Endometrial microvascular endothelial cells (primary cell): ENCODE measurements around the gene FCAMR. TPM values are rescaled to one million over a fixed set of nuclear protein-coding genes. Genes with fewer than 3 reads are reported as not detected.

Experiments used
- in situ Hi-C: cut with HindIII; loops from 2 replicates; pipeline ENCODE4 v1.10.0; 2017; ENCODE audit warnings: low sequenced_read_pairs, low pct_unique_long_range_greater_than_20kb; ENCODE audit errors: inconsistent ontology term
- total RNA-seq: library from RNA; depleted of rRNA; stranded (reverse); fragments of >200 nt; gene quantifications from one replicate; pipeline ENCODE4 v1.2.3, GENCODE V29; 2015; ENCODE audit errors: inconsistent ontology term

The FCAMR gene
- total RNA-seq, 1 donor from 2014 or later, result not detected

DNA sequence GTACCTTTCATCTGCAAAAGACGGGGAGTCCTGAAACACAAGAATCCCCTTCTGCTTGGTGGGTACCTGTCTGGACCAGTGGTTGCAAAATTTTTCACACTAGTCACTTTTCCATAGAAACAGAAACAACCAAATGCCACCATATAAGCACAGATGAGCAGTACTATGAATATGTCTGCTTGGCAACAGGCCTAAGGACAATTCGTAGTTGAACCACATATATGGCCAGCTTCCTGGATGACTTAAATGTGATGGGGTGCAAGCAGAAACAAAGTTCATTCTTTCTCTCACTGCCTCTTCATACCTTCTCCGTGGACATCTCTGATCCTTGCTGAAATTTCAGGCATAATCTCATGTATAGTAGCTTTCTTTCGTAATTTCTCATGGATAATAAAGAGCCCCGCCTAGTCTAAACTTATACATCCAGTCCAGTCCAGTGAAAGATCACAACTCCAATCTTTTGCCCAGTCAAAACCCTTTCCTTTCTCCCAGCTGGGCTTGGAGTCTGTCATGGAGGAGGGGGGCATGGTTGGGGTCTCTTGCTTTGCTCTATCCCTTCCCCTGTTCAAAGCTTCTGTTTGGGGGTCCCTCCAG lies 7.0 kb downstream of the FCAMR start:
- in situ Hi-C loops, result no loop called here

DNA sequence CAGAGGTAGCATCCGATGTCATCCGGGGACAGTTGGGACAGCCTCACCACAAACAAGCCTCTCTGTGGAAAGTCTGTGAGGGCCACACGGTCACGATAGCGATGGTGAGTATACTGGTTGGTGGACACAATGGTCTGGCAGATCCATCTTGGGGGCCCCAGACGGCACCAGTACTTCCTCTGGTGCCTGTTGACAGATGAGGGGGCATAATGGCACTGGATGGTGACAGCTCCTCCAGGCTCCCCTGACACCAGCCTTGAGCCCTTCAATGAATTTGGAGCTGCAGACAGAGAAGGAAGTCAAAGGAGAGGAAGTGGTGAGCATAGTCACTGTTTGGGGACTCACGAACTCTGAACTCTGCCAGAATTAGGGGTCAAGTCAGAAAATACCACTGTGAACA lies 8.0 kb downstream of the FCAMR start:
- in situ Hi-C loops, result no loop called here

DNA sequence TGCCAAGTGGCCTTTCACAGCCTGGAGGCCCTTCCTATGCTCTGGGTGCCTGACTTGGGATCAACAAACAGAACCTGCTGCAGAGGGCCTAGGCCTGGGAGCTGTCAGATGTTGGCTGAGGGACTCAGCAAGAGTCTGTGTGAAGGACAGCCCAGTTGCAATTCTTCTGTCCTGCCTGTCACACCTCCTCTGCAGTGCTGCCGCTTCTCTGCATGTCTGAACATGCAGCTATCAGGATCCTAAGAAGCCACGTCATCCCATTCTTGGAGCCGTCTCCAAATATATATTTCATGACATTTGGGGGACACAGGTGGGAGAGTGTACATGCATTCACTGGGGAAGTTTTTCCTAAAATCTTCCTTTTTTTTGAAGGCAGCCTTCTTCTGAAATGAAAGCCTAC lies 8.6 kb downstream of the FCAMR start:
- in situ Hi-C loops, result no loop called here

DNA sequence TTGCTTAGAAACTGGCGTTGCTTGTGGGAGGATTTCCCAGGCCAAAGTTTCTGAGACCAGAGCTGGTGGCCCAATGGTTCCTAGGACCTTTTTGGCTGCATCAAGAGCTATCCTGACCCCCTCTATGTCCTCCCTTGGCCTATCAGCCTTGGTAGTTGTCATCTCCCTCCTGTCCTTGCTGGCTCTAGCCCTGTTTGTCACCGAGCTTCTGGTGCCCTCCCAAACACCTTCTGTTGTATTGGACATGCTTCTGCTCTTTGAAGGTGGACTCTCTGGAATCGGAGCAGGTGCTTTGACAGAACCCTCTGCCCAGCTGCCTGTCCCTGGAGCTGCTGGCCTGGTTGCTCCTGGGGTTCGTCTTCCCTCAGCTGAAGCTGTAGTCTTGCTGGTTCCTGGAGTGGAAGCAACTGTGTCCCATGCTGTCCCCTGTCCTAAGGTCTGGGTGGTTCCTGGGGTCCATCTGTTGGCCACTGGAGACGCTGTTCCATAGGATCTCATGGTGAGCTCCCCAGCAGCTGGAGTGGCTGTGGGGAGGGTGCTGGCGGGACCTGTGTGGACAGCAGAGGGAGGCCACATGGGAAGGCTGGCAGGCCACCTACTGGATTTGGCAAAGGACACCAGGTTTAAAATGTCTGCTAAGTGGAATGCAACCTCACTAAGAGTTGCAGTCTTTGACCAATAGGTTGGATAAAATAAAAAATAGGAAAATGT lies 9.4 kb downstream of the FCAMR start:
- in situ Hi-C loops, result no loop called here

DNA sequence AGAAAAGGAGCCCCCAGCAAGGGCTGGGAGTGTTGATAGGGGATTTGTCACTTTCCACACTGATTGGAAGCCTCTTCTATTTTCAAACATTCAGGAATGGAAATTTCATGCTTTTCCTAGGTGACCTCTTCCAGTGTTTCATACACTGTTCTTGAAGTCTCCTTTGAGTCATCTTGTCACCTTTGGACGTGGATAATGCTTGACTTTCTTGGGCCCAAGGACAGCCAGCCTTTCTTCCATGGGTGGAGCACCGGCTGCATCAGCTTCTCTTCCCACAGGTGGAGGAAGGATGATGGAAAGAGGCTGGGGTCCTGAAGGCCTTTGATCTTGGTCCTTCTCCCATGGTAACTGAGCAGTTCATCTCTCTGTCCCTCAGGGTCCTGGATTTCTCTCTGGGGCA lies 12.1 kb downstream of the FCAMR start:
- in situ Hi-C loops, result no loop called here

DNA sequence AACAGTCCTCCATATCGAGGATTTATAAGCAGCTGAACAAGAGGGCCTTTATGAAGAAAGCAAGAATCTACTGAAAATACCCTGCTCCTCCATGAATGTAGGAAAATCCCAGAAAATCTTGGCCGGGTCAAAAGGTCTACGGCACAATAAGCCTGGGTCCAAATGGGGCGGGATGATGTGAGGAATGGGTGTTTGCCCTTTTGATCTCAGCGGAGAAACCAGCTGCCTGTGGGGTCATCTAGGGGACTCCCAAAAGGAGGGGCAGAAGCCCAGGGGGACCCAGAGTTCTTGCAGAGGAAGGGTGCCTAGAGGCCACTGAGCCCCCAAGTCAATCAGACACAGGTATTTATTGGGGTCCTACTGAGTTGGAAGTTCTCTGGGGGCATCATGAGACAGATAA lies 12.6 kb downstream of the FCAMR start:
- in situ Hi-C loops, result no loop called here

DNA sequence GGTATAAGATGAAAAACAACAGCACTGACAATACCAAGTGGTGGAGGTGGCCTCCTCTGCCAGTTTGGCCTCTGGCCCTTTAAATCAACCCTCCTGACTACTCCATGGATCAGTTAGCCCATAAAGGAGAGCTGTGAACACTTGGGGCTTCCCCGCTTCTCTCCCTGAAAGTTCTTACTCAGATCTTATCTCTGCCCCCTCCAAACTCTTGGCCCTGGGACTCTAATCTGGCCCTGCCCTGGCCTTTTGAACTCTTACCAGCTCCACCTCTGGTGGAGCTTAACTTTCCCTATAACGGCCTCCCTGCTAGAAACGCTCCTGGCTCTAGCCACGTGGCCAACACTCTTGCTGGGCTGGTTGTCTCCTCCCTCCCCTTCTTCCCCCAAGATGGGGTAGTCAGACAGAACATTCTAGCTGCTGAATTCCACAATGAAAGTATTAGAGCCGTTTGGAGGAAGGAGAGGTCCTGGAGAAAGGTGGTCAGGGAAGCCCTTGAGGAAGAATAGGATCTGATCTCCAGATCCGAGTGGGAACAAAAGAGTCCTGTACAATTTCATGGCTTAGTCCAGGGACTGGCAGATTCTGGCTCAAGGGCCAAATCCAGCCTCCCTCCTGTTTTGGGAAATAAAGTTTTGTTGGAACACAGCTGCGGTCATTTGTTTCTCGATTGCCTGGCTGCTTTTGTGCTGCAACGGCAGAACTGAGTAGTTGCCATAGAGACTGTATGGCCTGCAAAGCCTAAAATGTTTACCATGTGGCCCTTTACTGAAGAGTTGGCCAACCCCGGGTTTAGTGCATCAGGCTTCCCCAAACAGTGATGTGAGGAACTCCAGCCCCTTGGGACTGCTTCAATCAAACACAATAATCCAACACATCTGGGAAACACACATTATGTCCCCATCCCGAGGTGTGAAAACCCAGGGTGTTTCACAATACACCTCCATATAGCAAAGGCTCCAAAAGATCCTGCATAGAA lies 14.5 kb downstream of the FCAMR start:
- in situ Hi-C loops, result no loop called here

DNA sequence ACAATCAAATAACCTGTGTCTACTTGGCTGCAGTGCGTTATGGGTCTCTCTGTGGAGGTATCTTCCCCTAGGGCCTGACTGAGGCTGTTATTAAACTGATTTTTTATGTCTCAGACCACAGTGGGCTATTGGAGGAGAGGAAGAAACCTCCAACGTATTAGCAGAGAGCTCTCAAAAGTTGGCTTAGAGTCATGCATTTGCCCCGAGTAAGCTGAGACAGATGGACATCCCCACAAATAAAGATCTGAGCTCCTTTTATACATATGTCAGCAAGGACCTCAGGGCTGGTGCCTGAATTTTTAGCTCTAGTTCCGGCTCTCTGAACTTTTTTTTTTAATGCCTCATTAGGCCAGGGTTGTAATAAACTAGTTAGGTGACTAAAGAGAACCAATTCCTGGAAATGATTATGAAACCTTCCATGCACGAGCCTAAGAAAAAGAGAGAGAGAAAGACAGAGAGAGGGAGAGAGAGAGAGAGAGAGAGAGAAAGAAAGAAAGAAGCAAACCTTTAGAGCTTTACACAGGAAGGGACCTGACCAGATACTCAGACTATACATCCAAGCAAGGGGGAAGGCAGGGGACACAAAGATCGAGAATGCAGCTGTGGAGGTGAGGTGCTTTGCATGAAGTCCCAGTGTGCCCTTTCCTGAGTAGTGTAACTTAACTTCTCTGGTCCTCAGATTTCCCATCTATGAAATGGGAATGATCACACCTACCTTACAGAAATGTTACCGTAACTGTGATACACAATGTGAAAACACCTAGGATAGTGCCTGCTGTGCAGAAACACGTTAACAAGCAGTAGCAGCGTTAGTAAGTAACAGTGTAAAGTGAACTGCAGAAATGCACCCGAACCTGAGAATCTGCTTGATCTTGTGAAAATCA lies 15.6 kb downstream of the FCAMR start:
- in situ Hi-C loops, result no loop called here

DNA sequence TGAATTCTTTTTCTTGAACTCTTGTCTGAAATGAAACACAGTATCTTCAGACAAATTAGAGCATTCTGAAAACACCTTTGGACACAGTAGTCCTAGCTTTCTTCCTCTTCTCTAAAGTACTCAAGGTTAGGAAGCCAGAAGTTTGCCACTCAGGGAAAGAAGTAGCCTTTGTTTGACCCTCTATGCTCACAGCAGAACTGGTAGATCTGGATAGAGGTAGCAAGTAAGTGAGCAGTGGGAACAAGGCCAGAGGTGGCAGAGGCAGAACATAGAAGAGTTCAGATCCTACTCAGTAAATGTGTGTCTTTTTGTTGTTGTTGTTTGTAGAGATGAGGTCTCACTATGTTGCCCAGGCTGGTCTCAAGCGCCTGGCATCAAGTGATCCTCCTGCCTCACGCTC lies 16.6 kb downstream of the FCAMR start:
- in situ Hi-C loops, result no loop called here

DNA sequence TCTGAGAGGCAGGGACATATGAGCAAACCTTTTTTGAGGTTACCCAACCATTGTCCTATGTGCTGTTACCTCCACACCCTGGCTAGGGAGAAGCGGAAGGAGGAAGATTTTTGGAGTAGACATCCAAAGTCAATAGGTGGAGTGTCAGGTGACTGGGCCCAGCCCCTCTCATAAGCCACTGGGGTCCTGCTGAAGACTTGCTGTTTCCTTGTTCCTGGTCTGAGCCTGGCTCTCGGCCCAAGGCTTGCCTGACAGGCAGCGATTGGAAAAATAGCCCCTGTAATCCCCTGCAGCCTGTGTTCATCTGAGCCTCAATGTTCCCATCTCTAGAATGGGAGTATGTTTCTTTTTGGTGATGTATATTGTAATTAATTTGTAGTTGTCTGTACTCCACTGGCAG lies 17.1 kb downstream of the FCAMR start:
- in situ Hi-C loops, result no loop called here

DNA sequence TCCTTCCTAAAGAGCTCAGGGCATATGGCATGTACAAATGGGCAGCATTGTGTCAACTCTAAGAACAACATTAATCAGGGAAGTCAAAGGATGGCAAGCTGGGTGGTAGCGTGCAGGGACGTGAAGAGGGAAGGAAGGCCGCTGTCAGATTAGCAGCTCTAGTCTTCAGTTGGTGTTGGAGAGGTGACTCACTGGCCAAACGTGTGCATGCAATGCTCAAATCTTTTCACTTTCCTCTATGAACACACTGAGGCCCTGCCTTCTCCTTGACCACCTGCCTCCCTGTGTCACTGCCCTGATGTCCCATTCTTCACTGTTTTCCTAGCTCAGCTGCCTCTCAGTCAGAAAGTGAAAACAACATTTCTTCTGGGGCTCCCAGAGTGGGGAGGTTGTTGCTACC lies 18.1 kb downstream of the FCAMR start:
- in situ Hi-C loops, result no loop called here

DNA sequence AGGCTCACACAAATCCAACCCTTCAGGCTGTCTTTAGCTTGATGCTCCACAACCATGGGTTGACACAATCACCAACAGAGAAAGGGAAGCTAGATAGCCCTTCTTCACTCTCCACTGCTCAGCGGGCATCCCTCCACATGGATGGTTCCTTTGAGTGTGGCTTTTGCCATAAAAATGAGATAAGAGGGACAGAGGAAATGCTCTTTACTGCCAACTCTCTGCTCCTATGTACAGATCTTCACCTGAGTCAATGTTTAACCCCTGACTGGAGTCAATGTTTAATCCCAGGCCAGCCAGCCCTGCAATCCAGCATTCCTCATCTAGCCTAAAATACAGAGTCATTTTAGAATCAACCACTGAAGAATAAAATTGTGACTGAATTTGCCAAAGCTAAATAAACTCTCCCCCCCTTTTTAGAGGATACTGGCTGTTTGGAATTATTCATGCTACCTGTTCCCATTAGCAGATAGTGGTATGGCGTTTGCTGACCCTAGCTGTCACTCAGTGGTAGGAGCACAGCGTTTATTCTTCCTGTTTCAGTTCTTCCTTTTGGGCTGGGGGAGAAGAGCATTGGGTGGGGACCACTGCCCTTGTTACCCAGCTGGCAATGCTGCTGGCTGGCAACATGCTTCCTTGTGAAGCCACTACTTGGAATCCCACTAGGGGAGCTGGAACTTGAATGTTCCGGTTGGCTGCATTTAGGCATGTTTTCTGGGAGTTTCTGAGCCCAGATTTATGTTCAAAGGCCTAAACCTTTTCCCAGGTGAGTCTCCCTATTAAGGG lies 18.8 kb downstream of the FCAMR start:
- in situ Hi-C loops, result no loop called here

DNA sequence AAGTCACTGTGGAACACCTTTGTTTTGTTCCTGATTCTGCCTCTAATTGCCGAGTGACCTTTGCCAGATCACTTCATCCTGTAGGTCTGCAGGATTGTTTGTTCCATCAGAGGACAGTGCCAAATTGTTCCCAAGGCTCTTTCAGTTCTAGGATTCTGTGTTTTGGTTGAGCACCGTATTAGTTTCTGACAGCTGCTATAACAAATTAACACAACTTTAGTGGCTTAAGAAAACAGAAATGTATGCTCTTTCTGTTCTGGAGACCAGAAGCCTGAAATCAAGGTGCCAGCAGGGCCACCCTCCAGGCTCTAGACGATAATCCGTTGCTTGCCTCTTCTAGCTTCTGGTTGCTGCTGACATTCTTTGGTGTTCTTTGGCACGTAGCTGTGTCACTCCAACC lies 20.6 kb downstream of the FCAMR start:
- in situ Hi-C loops, result no loop called here

DNA sequence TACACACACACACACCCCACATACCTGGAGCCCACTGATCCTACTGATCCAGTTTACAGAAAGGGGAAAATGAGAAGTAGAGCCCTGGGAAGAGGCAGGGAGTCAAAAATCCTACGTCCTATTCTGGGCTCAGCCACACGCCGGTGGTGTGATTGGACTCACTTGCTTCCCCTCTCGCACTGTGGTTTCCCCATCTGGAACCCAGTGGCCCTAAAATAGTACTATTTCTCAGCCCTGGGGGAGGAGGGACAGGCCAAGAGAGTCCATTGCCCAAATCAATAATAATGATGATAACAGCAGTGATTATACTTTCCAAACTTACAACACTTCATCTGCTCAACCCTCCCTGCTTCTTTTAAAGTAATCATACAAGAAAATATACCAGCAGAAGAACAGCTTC lies 21.1 kb downstream of the FCAMR start:
- in situ Hi-C loops, result no loop called here

DNA sequence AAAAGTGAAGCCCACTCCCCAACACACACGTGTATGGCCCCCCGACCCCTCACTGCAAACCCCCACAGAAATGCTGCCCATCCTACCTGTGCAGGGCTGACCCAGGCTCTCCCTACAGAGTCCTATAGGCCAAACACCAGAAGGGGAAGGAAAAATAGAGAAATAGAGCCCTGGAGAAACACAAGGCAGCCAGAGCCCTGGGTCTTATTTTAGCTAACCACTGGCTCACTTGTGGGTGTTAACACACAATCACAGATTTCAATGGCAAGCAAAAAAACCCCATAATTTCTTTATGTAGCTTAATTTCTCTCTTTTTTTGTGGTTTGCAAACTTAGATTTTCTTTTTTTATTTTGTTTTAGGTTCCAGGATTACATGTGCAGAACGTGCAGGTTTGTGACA lies 23.0 kb downstream of the FCAMR start:
- in situ Hi-C loops, result no loop called here

DNA sequence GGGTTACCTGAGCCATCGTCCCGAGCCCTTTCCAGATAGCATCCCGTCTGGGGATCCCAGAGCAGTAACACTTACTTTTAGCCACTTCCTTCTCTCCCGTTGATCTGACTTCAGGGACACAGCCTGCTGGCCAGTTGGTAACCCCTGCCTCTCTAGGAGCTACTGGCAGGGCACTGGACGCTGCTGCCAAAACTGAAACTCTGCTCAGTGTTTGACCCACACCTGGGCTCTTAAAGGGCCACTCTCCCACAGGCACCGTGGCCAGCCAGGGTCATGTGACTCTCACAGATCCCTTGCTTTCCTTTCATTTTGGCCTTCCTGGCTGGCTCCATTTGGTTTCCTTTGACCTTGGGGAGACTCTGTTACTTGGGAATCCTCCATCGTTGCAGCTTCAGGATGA lies 24.0 kb downstream of the FCAMR start, which contains the start of gene PIGR:
Gene PIGR (minus strand): TSS at position 206 of the 400 bp plus-strand sequence. CDS start 5,935 bp downstream, outside the sequence.
- in situ Hi-C loops, result no loop called here

DNA sequence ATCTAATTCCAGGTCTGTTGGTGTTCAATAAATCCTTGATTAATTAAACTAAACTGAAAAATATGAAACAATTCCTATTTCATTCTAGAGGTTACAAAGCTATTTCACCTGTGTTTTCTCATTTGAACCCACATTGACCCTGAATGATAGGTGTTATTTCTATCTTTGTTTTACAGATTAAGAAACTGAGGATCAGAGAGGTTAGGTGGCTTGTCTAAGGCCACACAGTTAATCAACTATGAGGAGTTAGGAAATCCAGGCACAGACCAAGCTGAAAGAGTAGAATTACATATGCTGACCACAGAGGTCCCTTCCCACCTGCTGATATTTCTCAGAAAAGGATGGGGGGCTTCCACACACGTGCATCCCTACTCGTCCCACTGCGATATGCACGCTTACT lies 24.5 kb downstream of the FCAMR start:
- in situ Hi-C loops, result no loop called here

DNA sequence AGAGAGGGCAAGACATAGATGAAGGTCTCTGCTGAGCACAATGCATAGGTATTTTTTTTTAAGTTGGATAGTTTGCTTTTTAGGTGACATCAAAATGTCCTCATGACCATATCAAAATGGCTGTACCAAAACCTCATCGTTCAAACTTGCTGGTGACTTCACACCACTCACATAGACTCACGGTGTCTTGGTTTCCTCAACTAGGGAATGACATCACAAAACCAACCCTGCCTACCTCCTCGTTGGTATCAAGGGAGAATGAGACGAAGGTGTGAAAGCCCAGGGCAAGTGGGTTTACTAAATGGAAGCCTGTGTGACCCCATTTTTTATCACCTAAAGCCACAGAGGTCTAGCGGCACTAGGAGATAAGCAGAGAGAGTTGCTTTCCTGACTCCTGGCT lies 25.6 kb downstream of the FCAMR start:
- in situ Hi-C loops, result no loop called here
